SU-DHL-6 (cell line): ENCODE results near the gene NPR3.

Source experiments
- H2AFZ ChIP-seq: fragments of 200-600 bp; sonication (generic); 2 replicates; pipeline ENCODE4 v1.6.1; 2014; ENCODE audit warnings: low read depth, mild to moderate bottlenecking, moderate library complexity, mixed read lengths, antibody characterized with exemption, low read length; ENCODE audit not compliant: severe bottlenecking
- H3F3A ChIP-seq: fragments of 200-600 bp; shearing (Covaris generic); 2 replicates; pipeline ENCODE4 v1.6.0; 2016; ENCODE audit warnings: antibody characterized with exemption, mild to moderate bottlenecking; ENCODE audit not compliant: insufficient read depth
- H3K27ac ChIP-seq: fragments of 200-600 bp; sonication (generic); 2 replicates; pipeline ENCODE4 v1.5.1; 2016; ENCODE audit warnings: low read depth, mild to moderate bottlenecking, low read length, moderate library complexity, mixed read lengths
- H3K27me3 ChIP-seq: fragments of 200-600 bp; sonication (generic), shearing (Covaris generic); 2 replicates; pipeline ENCODE4 v1.6.0; 2014; ENCODE audit warnings: mild to moderate bottlenecking, low read length
- H3K36me3 ChIP-seq: fragments of 200-600 bp; sonication (generic); 2 replicates; pipeline ENCODE4 v1.6.1; 2014; ENCODE audit warnings: mild to moderate bottlenecking, low read length, mixed read lengths
- H3K4me2 ChIP-seq: fragments of 300-600, 200-600 bp; shearing (Covaris generic), sonication (generic); 2 replicates; pipeline ENCODE4 v1.6.0; 2014; ENCODE audit warnings: low read length, low read depth, mild to moderate bottlenecking; ENCODE audit not compliant: poor library complexity, severe bottlenecking
- H3K4me3 ChIP-seq: fragments of 200-600 bp; sonication (generic); 2 replicates; pipeline ENCODE4 v1.5.1; 2014; ENCODE audit warnings: antibody characterized with exemption, low read length, mild to moderate bottlenecking, mixed read lengths; ENCODE audit not compliant: insufficient read depth, poor library complexity, severe bottlenecking
- H3K79me2 ChIP-seq: fragments of 200-600 bp; sonication (generic); 2 replicates; pipeline ENCODE4 v1.6.1; 2014; ENCODE audit warnings: mild to moderate bottlenecking, low read length, moderate library complexity; ENCODE audit not compliant: insufficient read depth
- H3K9ac ChIP-seq: fragments of 200-600 bp; sonication (generic); 2 replicates; pipeline ENCODE4 v1.7.0; 2014; ENCODE audit warnings: mild to moderate bottlenecking, low read length
- H3K9me2 ChIP-seq: fragments of 200-600 bp; sonication (generic); replicated peaks from 2 replicates; pipeline ENCODE4 v1.6.1; 2014; ENCODE audit warnings: low read length; ENCODE audit not compliant: insufficient read depth
- H3K9me3 ChIP-seq: fragments of 200-600 bp; sonication (generic); 2 replicates; pipeline ENCODE4 v1.6.1; 2014; ENCODE audit warnings: low read length, mixed read lengths; ENCODE audit not compliant: insufficient read depth
- H4K20me1 ChIP-seq: fragments of 200-600 bp; sonication (generic); 2 replicates; pipeline ENCODE4 v1.6.1; 2014; ENCODE audit warnings: low read depth, mild to moderate bottlenecking, antibody characterized with exemption, low read length, moderate library complexity, mixed read lengths
- CTCF ChIP-seq: fragments of 200-600 bp; sonication (generic); IDR thresholded peaks from one replicate; pipeline ENCODE4 v1.5.1; 2017; ENCODE audit warnings: antibody characterized with exemption, mild to moderate bottlenecking, low read length, moderate library complexity; ENCODE audit not compliant: insufficient read depth, poor library complexity, severe bottlenecking
- EZH2phosphoT487 ChIP-seq: fragments of 200-600 bp; sonication (generic), shearing (Covaris generic); conservative IDR thresholded peaks from 2 replicates; pipeline ENCODE4 v1.6.1; 2018; ENCODE audit warnings: mild to moderate bottlenecking, antibody characterized with exemption, low read length, moderate library complexity, mixed read lengths

Gene NPR3

GRCh38 chr5:32724526-32724925 is 13.4 kb downstream of the NPR3 start:
- Histone ChIP-seq H3K9me3 (no peaks in the 10 kb centered on the region), H3K27ac (no peak overlapping the region), H3K27me3 (no peaks in the 10 kb centered on the region), H4K20me1 (no peaks in the 10 kb centered on the region), H3K9me2 (no peaks in the 10 kb centered on the region), H2AFZ (no peak overlapping the region), H3F3A (no peaks in the 10 kb centered on the region), H3K36me3 (no peaks in the 10 kb centered on the region), H3K4me2 (no peak overlapping the region), H3K79me2 (no peaks in the 10 kb centered on the region), H3K4me3 (no peak overlapping the region), H3K9ac (no peak overlapping the region)
- TF ChIP-seq EZH2phosphoT487: no peak
- no peak for TF ChIP-seq CTCF

GRCh38 chr5:32726086-32726557 is 15.0 kb downstream of the NPR3 start:
- H3K27me3 ChIP-seq: no peaks in the 10 kb centered on the region
- H3K4me2 ChIP-seq: no peak overlapping the region
- no peaks in the 10 kb centered on the region for H4K20me1 ChIP-seq
- TF ChIP-seq CTCF (no peak), EZH2phosphoT487 (no peak)
- H3K9ac ChIP-seq: no peak overlapping the region
- no peaks in the 10 kb centered on the region for H3K79me2 ChIP-seq
- no peak overlapping the region for H2AFZ ChIP-seq
- no peak overlapping the region for H3K4me3 ChIP-seq
- H3K9me3 ChIP-seq: no peaks in the 10 kb centered on the region
- H3K27ac ChIP-seq: no peak overlapping the region
- no peaks in the 10 kb centered on the region for H3K9me2 ChIP-seq
- no peaks in the 10 kb centered on the region for H3F3A ChIP-seq
- no peaks in the 10 kb centered on the region for H3K36me3 ChIP-seq

GRCh38 chr5:32729651-32730050 is 18.5 kb downstream of the NPR3 start:
- TF ChIP-seq EZH2phosphoT487 (no peak), CTCF (no peak)
- Histone ChIP-seq H3K4me2 (no peak overlapping the region), H3K4me3 (no peak overlapping the region), H3K79me2 (no peaks in the 10 kb centered on the region), H3K27ac (no peak overlapping the region), H4K20me1 (no peaks in the 10 kb centered on the region), H3F3A (no peaks in the 10 kb centered on the region), H3K27me3 (no peaks in the 10 kb centered on the region), H3K9me2 (no peaks in the 10 kb centered on the region), H2AFZ (no peak overlapping the region), H3K9ac (no peak overlapping the region), H3K9me3 (no peaks in the 10 kb centered on the region), H3K36me3 (no peaks in the 10 kb centered on the region)
